Activated CD4-positive, alpha-beta memory T cell treated with anti-CD3 and anti-CD28 coated beads for 36 hours (primary cell): ENCODE results near the gene CLDN20. TPM values are rescaled to one million over a fixed set of nuclear protein-coding genes. Genes with fewer than 3 reads are reported as not detected.

Source experiments
- CTCF ChIA-PET: fragments of 350-600 bp; sonication (Branson Sonifier 250); formaldehyde crosslinking; loops from one replicate; lab custom pipeline; 2021; ENCODE audit warnings: antibody characterized with exemption, inconsistent platforms; lab: Charles Lee
- POLR2A ChIA-PET: fragments of 350-600 bp; sonication (Branson Sonifier 250); formaldehyde crosslinking; loops from one replicate; lab custom pipeline; 2021; ENCODE audit warnings: antibody characterized with exemption; lab: Charles Lee
- DNase-seq: peaks from one replicate; pipeline ENCODE4 v3.0.0-alpha.2; 2020
- H3K27ac Mint-ChIP-seq: one replicate; pipeline ENCODE4 v1.8.0; 2021; ENCODE audit warnings: mixed read lengths
- H3K27me3 Mint-ChIP-seq: one replicate; pipeline ENCODE4 v1.8.0; 2021; ENCODE audit warnings: mixed read lengths
- H3K36me3 Mint-ChIP-seq: one replicate; pipeline ENCODE4 v1.8.0; 2021; ENCODE audit warnings: mixed read lengths
- H3K4me1 Mint-ChIP-seq: one replicate; pipeline ENCODE4 v1.8.0; 2021; ENCODE audit warnings: low read depth, mixed read lengths
- H3K4me3 Mint-ChIP-seq: one replicate; pipeline ENCODE4 v1.8.0; 2021; ENCODE audit warnings: mild to moderate bottlenecking, mixed read lengths
- H3K9me3 Mint-ChIP-seq: one replicate; pipeline ENCODE4 v1.8.0; 2021; ENCODE audit warnings: mixed read lengths
- intact Hi-C: fragments of 100-400 bp; cut with micrococcal nuclease; formaldehyde crosslinking; loops from one replicate; pipeline ENCODE4 v1.15.1; 2023
- total RNA-seq, 2 experiments: library from RNA; stranded (reverse); gene quantifications; one replicate each; pipeline ENCODE4 v1.2.3, GENCODE V29; 2021

Gene CLDN20
- total RNA-seq, 2 experiments from 2014 or later = not detected

GRCh38 chr6:155314092-155314772, 50.4 kb downstream of the CLDN20 start, which contains the start of gene TFB1M:
TSS of gene TFB1M (minus strand) at chr6:155314484. CDS start at chr6:155314428, 56 bp downstream.
- peaks cover 38% of the 10 kb centered on the region for H3K4me1 Mint-ChIP-seq
- intact Hi-C loops = loop anchor here (1.0 to 10.0 kb wide), 17 partner anchors 90 to 1961 kb away; partner anchors contain the start of genes ARID1B and SCAF8
- no peaks in the 10 kb centered on the region for H3K9me3 Mint-ChIP-seq
- peak; percentile 99 for DNase-seq
- H3K4me3 Mint-ChIP-seq = peak within 1 kb of the TSS; percentile 98
- peak within 1 kb of the TSS; percentile 96 for H3K27ac Mint-ChIP-seq
- no peaks in the 10 kb centered on the region for H3K27me3 Mint-ChIP-seq
- ChIA-PET CTCF (interaction anchor here (1.1 to 5.3 kb wide), 5 partner anchors 13 to 386 kb away, joined by 3 to 53 read pairs (median 8); no protein-coding TSS in a partner anchor), POLR2A (interaction anchor here (0.9 to 2.0 kb wide), 11 partner anchors 14 to 1708 kb away, joined by 3 to 12 read pairs (median 3); no protein-coding TSS in a partner anchor)
- peaks cover 27% of the 10 kb centered on the region for H3K36me3 Mint-ChIP-seq

- peak overlapping the region; percentile 98 for H3K4me3 Mint-ChIP-seq
- no peaks in the 10 kb centered on the region for H3K9me3 Mint-ChIP-seq
- H3K27me3 Mint-ChIP-seq = no peaks in the 10 kb centered on the region
- peaks cover 24% of the 10 kb centered on the region for H3K36me3 Mint-ChIP-seq
- ChIA-PET POLR2A (interaction anchor here (0.9 to 2.0 kb wide), 10 partner anchors 14 to 1707 kb away, joined by 3 to 12 read pairs (median 3); no protein-coding TSS in a partner anchor), CTCF (interaction anchor here (1.1 to 5.3 kb wide), 8 partner anchors 11 to 387 kb away, joined by 3 to 53 read pairs (median 6); no protein-coding TSS in a partner anchor)
- H3K27ac Mint-ChIP-seq = peak overlapping the region; percentile 96
- peaks cover 38% of the 10 kb centered on the region for H3K4me1 Mint-ChIP-seq
- DNase-seq = peak; percentile 76
- intact Hi-C loops = loop anchor here (1.0 to 10.0 kb wide), 17 partner anchors 91 to 1960 kb away; partner anchors contain the start of genes ARID1B and SCAF8
These were observed 51.1 kb downstream of the CLDN20 start for GRCh38 chr6:155314773-155315515.

DNA sequence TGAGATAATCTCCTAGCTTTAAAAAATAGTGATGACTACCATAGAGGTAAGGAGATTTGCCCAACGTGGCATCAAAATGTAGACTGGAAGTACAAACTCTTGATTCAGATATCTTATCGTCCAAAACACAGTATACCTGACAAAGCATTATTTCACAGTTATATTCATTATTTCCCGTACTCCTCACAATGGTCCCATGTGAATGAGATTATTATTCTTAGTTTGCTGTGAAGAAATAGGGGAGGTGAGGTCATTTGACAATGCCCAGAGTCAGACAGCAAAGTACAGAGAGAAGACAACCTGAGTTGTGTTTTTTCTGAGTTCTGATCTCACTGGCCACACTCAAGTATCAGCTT, 51.7 kb downstream of the CLDN20 start:
- ChIA-PET POLR2A (interaction anchor here (1.0 to 2.0 kb wide), 8 partner anchors 15 to 1707 kb away, joined by 3 to 12 read pairs (median 3); no protein-coding TSS in a partner anchor), CTCF (interaction anchor here (1.1 to 5.3 kb wide), 9 partner anchors 11 to 387 kb away, joined by 3 to 53 read pairs (median 5); no protein-coding TSS in a partner anchor)
- Mint-ChIP-seq H3K27ac (peak overlapping the region; percentile 96), H3K4me3 (peak overlapping the region; percentile 98), H3K9me3 (no peaks in the 10 kb centered on the region), H3K27me3 (no peaks in the 10 kb centered on the region), H3K36me3 (peaks cover 21% of the 10 kb centered on the region), H3K4me1 (peaks cover 35% of the 10 kb centered on the region)
- intact Hi-C loops = loop anchor here (2.0 to 10.0 kb wide), 8 partner anchors 387 to 1959 kb away; partner anchors contain the start of gene SCAF8
- no peak for DNase-seq

GRCh38 chr6:155316419-155316818, 52.6 kb downstream of the CLDN20 start:
- Mint-ChIP-seq H3K9me3 (no peaks in the 10 kb centered on the region), H3K4me1 (peaks cover 29% of the 10 kb centered on the region), H3K4me3 (no peak overlapping the region), H3K27me3 (no peaks in the 10 kb centered on the region), H3K36me3 (peaks cover 17% of the 10 kb centered on the region), H3K27ac (no peak overlapping the region)
- ChIA-PET POLR2A (interaction anchor here (0.7 to 2.0 kb wide), 2 partner anchors 102 to 373 kb away, joined by 3 to 12 read pairs; no protein-coding TSS in a partner anchor), CTCF (interaction anchor here (1.0 to 5.3 kb wide), 7 partner anchors 11 to 388 kb away, joined by 3 to 53 read pairs (median 3); no protein-coding TSS in a partner anchor)
- intact Hi-C loops = loop anchor here (10.0 kb wide), 5 partner anchors 642 to 1958 kb away; no protein-coding TSS in a partner anchor
- no peak for DNase-seq

GRCh38 chr6:155317186-155317585, 53.4 kb downstream of the CLDN20 start:
- no peak overlapping the region for H3K27ac Mint-ChIP-seq
- CTCF ChIA-PET = interaction anchor here (1.0 to 5.3 kb wide), 6 partner anchors 11 to 389 kb away, joined by 3 to 53 read pairs (median 4); no protein-coding TSS in a partner anchor
- no peaks in the 10 kb centered on the region for H3K9me3 Mint-ChIP-seq
- POLR2A ChIA-PET = no interaction called here
- H3K4me3 Mint-ChIP-seq = no peak overlapping the region
- no peak for DNase-seq
- no peaks in the 10 kb centered on the region for H3K27me3 Mint-ChIP-seq
- H3K36me3 Mint-ChIP-seq = peaks cover 10% of the 10 kb centered on the region
- peaks cover 22% of the 10 kb centered on the region for H3K4me1 Mint-ChIP-seq
- intact Hi-C loops = loop anchor here (1.0 to 10.0 kb wide), 6 partner anchors 140 to 1958 kb away; no protein-coding TSS in a partner anchor

DNA sequence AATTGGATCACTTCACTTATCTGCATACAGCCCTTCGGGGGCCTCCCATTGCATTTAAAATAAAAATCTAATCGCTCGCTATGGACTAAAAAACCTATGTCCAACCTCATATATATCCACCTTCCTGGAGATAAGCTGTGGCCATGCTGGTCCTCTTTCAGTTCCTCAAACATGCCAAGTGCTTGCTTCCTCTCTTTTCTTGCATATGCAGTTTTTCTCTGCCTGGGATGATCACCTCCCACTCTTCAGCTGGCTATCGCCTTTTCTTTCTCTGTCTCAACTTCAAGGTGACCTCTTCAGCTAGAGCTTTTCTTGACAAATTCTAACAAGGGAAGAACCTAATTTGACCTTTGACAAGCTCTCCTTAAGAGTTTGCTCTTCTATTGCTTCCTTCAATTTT, 56.1 kb downstream of the CLDN20 start:
- no peak overlapping the region for H3K4me3 Mint-ChIP-seq

GRCh38 chr6:155324172-155324571, 60.4 kb downstream of the CLDN20 start:
- no peak overlapping the region for H3K4me3 Mint-ChIP-seq
- peaks cover 10% of the 10 kb centered on the region for H3K4me1 Mint-ChIP-seq
- no peak overlapping the region for H3K27ac Mint-ChIP-seq
- intact Hi-C loops = no loop called here
- H3K27me3 Mint-ChIP-seq = no peaks in the 10 kb centered on the region
- CTCF ChIA-PET = no interaction called here
- H3K9me3 Mint-ChIP-seq = no peaks in the 10 kb centered on the region
- POLR2A ChIA-PET = no interaction called here
- H3K36me3 Mint-ChIP-seq = no peaks in the 10 kb centered on the region
- DNase-seq = no peak

More for the DNA sequence above, 56.1 kb downstream of the CLDN20 start:
- CTCF ChIA-PET = interaction anchor here (0.8 kb wide), 1 partner anchor 143 kb away, joined by 3 read pairs; no protein-coding TSS in a partner anchor
- Mint-ChIP-seq H3K36me3 (no peaks in the 10 kb centered on the region), H3K4me1 (peaks cover 12% of the 10 kb centered on the region), H3K27ac (no peak overlapping the region), H3K9me3 (no peaks in the 10 kb centered on the region), H3K27me3 (no peaks in the 10 kb centered on the region)
- POLR2A ChIA-PET = no interaction called here
- intact Hi-C loops = loop anchor here (10.0 kb wide), 5 partner anchors 645 to 1955 kb away; no protein-coding TSS in a partner anchor
- DNase-seq = no peak

DNA sequence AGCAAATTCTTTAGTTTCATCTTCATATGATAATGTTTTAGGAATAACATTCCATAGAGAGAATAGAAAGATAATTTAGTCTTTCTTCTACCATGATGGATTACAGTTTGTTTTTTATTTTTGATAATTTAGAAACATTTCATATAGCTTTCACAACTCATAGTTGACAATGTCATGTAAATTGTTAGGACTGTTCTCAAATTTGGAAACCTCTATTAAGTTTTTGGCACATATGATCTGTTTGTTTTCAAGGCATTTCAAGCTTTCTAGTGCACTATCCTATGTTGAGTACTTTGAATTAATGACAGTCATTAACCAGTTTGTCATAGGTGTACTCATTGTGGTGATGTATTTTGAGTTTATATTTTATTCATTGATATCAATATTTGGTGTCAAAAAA, 61.2 kb downstream of the CLDN20 start:
- DNase-seq = no peak
- CTCF ChIA-PET = no interaction called here

GRCh38 chr6:155325700-155326516, 62.1 kb downstream of the CLDN20 start:
- ChIA-PET POLR2A (interaction anchor here (0.5 kb wide), 1 partner anchor 1481 kb away, joined by 4 read pairs; no protein-coding TSS in a partner anchor), CTCF (interaction anchor here (1.6 to 3.4 kb wide), 4 partner anchors 9 to 206 kb away, joined by 4 to 26 read pairs (median 14); no protein-coding TSS in a partner anchor)
- Mint-ChIP-seq H3K27me3 (no peaks in the 10 kb centered on the region), H3K27ac (no peak overlapping the region), H3K9me3 (no peaks in the 10 kb centered on the region), H3K4me3 (no peak overlapping the region), H3K36me3 (no peaks in the 10 kb centered on the region), H3K4me1 (peaks cover 13% of the 10 kb centered on the region)
- intact Hi-C loops = loop anchor here (5.0 kb wide), 1 partner anchor 1071 kb away; no protein-coding TSS in a partner anchor
- DNase-seq = no peak

More for the DNA sequence above, 61.2 kb downstream of the CLDN20 start:
- Mint-ChIP-seq H3K4me3 (no peak overlapping the region), H3K4me1 (peaks cover 6% of the 10 kb centered on the region), H3K27me3 (no peaks in the 10 kb centered on the region), H3K9me3 (no peaks in the 10 kb centered on the region), H3K36me3 (no peaks in the 10 kb centered on the region), H3K27ac (no peak overlapping the region)
- intact Hi-C loops = loop anchor here (5.0 kb wide), 1 partner anchor 1072 kb away; no protein-coding TSS in a partner anchor
- POLR2A ChIA-PET = no interaction called here
